Type B pancreatic cell (in vitro differentiated cells): ENCODE data around the gene CIB2. TPM values are rescaled to one million over a fixed set of nuclear protein-coding genes. Genes with fewer than 3 reads are reported as not detected.

ENCODE experiments used
- DNase-seq: peaks from one replicate; pipeline ENCODE4 v3.0.0; 2021; ENCODE audit warnings: mixed read lengths; ENCODE audit not compliant: unreplicated experiment; ENCODE audit errors: extremely low spot score
- H3K27ac Mint-ChIP-seq: 2 replicates; pipeline ENCODE4 v1.8.0; 2021; ENCODE audit warnings: mild to moderate bottlenecking, mixed read lengths
- H3K27me3 Mint-ChIP-seq: 2 replicates; pipeline ENCODE4 v1.8.0; 2021; ENCODE audit warnings: mixed read lengths
- H3K36me3 Mint-ChIP-seq: 2 replicates; pipeline ENCODE4 v1.8.0; 2021; ENCODE audit warnings: mixed read lengths
- H3K4me1 Mint-ChIP-seq: one replicate; pipeline ENCODE4 v1.8.0; 2021; ENCODE audit warnings: mixed read lengths; ENCODE audit not compliant: unreplicated experiment
- H3K4me3 Mint-ChIP-seq: 2 replicates; pipeline ENCODE4 v1.8.0; 2021; ENCODE audit warnings: mild to moderate bottlenecking, mixed read lengths
- H3K9me3 Mint-ChIP-seq: 2 replicates; pipeline ENCODE4 v1.8.0; 2021; ENCODE audit warnings: mixed read lengths
- total RNA-seq: library from RNA; stranded (reverse); gene quantifications from 2 replicates; pipeline ENCODE4 v1.2.1, GENCODE V29; 2021; ENCODE audit warnings: low replicate concordance
- TF ChIP-seq, protein P1 (sequence below): fragments of 200-600 bp; sonication (generic); conservative IDR thresholded peaks from 2 replicates; pipeline ENCODE4 v1.5.0; 2021; ENCODE audit warnings: antibody characterized with exemption, mild to moderate bottlenecking

Gene CIB2
- total RNA-seq, 1 donor from 2014 or later, result 20.1 TPM

GRCh38 chr15:78084449-78084750 lies 46.8 kb downstream of the CIB2 start:
- no peaks in the 10 kb centered on the region for H3K9me3 Mint-ChIP-seq
- TF ChIP-seq, protein P1, sequence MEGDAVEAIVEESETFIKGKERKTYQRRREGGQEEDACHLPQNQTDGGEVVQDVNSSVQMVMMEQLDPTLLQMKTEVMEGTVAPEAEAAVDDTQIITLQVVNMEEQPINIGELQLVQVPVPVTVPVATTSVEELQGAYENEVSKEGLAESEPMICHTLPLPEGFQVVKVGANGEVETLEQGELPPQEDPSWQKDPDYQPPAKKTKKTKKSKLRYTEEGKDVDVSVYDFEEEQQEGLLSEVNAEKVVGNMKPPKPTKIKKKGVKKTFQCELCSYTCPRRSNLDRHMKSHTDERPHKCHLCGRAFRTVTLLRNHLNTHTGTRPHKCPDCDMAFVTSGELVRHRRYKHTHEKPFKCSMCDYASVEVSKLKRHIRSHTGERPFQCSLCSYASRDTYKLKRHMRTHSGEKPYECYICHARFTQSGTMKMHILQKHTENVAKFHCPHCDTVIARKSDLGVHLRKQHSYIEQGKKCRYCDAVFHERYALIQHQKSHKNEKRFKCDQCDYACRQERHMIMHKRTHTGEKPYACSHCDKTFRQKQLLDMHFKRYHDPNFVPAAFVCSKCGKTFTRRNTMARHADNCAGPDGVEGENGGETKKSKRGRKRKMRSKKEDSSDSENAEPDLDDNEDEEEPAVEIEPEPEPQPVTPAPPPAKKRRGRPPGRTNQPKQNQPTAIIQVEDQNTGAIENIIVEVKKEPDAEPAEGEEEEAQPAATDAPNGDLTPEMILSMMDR, result no peak

DNA sequence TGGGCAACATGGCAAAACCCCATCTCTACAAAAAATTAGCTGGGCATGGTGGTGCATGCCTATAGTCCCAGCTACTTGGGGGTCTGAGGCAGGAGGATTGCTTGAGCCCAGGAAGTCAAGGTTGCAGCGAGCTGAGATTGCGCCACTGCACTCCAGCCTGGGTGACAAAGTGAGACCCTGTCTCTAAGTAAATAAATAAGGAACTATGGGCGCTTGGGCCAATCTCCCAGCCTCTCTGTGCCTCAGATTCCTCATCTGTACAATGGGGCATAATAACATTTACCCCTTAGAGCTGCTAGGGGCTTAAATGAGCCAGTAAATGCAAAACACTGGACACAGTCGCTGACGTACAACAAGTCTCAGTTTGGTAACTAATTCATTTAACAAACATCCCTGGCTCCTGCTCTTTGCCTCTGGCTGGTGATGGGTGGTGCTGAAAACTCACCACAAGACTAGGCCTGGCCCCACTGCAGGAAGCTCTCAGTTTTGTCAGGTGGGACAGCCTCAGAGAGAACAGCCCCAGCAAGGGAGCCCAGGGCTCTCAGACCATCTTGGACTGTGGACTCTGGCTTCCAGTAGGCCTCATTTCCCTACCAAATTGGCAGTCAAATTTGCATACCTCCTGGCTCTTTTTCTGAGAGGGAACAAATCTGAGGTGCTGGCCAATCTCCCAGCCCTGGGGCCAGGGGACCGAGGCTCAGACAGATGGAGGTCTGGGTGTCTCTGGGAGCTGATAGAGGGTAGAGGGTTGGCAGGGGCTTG lies 47.4 kb downstream of the CIB2 start:
- TF ChIP-seq, protein P1, result no peak
- Mint-ChIP-seq H3K27me3 (no peaks in the 10 kb centered on the region), H3K4me3 (no peak overlapping the region), H3K27ac (no peak overlapping the region), H3K4me1 (peaks cover 3% of the 10 kb centered on the region), H3K9me3 (no peaks in the 10 kb centered on the region), H3K36me3 (no peaks in the 10 kb centered on the region)
- DNase-seq, result no peak

More at GRCh38 chr15:78084449-78084750, 46.8 kb downstream of the CIB2 start:
- peaks cover 4% of the 10 kb centered on the region for H3K4me1 Mint-ChIP-seq
- no peak for DNase-seq
- H3K4me3 Mint-ChIP-seq, result no peak overlapping the region
- no peaks in the 10 kb centered on the region for H3K27me3 Mint-ChIP-seq
- H3K27ac Mint-ChIP-seq, result no peak overlapping the region
- H3K36me3 Mint-ChIP-seq, result no peaks in the 10 kb centered on the region

- no peaks in the 10 kb centered on the region for H3K36me3 Mint-ChIP-seq
- H3K9me3 Mint-ChIP-seq, result no peaks in the 10 kb centered on the region
- no peaks in the 10 kb centered on the region for H3K27me3 Mint-ChIP-seq
- no peak for DNase-seq
- H3K27ac Mint-ChIP-seq, result no peak overlapping the region
- no peak overlapping the region for H3K4me3 Mint-ChIP-seq
- TF ChIP-seq, protein P1, result no peak
- H3K4me1 Mint-ChIP-seq, result no peaks in the 10 kb centered on the region
These were observed 48.1 kb downstream of the CIB2 start for GRCh38 chr15:78083186-78083585.

DNA sequence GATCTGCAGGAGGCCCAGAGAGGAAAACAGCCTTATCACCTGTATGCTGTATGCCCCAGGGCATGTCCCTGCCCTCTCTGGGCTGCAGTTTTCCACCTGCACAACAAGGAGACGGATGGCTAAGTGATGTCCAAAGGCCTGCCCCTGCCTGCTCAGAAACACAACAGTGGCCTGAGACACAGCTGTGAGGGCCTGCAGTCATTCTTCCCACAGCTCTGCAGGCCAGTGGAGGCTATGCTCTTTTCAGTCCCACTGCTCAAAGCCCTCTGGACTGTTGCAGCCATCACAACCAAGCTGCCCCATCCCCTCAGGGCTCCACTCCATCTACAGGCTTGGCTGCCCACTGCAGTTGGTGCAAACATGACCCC lies 48.5 kb downstream of the CIB2 start:
- H3K27ac Mint-ChIP-seq, result no peak overlapping the region
- H3K36me3 Mint-ChIP-seq, result no peaks in the 10 kb centered on the region
- H3K27me3 Mint-ChIP-seq, result no peaks in the 10 kb centered on the region
- H3K4me1 Mint-ChIP-seq, result no peaks in the 10 kb centered on the region
- H3K9me3 Mint-ChIP-seq, result no peaks in the 10 kb centered on the region
- no peak overlapping the region for H3K4me3 Mint-ChIP-seq
- DNase-seq, result no peak
- TF ChIP-seq, protein P1, result no peak

DNA sequence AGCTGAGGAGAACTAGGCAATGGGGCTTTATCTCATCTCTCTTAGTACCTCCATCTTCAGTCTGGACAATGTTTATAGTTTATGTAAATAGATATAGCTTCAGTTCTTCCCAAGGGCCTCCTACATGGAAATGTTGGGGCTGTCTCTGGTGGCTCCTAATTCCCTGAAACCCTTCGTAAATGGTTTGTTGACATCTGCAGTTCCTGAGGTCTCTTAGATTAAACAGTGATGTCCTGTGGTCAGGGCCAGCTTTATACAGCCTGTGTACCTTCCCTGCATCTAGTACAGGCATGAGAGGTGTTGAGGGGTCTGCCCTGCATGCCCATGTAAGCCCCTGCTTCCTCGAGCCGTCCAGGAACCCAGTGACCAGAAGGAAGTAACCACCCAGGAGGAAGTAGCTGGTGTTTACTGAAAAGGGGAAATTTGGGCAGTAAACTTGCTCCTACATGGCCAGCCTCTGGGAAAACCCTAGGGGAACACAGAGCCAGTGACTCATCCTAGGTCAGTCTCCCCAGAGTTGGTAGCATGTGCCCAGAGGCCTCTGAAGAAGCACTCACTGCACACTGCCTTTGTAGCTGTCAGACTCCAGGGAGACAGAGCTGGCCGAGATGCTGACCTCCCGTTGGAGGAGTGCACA lies 49.0 kb downstream of the CIB2 start:
- Mint-ChIP-seq H3K4me3 (no peak overlapping the region), H3K27me3 (no peaks in the 10 kb centered on the region), H3K4me1 (no peaks in the 10 kb centered on the region)

More for the DNA sequence above, 49.0 kb downstream of the CIB2 start:
- Mint-ChIP-seq H3K9me3 (no peaks in the 10 kb centered on the region), H3K36me3 (no peaks in the 10 kb centered on the region), H3K27ac (no peak overlapping the region)
- DNase-seq, result no peak
- TF ChIP-seq, protein P1, result no peak
